ENCODE measurements around the gene CTSE.

CTSE gene

DNA sequence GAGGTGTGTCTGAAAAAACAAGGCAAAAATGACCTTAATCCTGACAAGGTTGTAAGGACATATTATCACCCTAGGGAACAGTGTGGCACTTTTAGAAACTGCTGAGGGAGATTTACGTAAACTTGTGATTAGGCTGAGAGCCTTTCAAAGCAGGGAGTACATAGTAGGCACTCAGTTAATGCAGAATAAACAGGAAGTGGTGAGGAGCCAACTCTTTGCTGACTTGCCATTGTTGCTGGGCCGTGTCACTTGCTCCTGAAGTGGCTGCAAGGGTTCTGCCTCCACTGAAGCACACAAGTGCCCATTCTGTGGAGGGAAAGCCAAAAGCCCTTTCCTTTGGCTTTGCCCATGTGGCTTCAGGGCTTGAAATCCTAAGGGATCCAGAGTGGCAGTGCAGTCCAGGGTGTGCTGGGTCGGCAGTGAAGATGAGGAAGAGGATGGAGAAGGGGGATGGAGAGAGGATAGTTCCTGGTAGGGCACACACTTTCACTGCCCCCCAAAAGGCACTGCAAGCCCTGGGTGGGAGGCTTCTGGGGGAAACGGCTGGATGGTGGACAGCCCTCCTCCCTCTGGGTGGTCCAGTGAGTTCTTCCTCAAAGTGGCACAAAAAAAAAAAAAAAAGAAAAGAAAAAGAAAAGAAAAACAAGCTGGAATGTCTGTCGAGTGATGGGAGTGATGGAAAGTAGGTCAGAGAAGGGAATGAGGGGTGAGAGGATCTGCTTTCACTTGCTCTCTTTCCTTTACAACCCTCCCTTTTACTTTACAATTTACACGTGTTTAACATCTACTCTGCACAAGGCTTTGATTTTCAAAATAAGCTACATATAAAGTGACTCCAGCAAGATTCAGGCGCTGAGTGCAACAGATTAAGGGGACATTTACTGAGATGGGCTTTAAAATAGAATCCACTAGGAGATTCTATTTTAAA, 15.6 kb upstream of the CTSE start:
- no peak for DNase-seq (ENCODE audit: low read depth)
- TF ChIP-seq, protein P1, sequence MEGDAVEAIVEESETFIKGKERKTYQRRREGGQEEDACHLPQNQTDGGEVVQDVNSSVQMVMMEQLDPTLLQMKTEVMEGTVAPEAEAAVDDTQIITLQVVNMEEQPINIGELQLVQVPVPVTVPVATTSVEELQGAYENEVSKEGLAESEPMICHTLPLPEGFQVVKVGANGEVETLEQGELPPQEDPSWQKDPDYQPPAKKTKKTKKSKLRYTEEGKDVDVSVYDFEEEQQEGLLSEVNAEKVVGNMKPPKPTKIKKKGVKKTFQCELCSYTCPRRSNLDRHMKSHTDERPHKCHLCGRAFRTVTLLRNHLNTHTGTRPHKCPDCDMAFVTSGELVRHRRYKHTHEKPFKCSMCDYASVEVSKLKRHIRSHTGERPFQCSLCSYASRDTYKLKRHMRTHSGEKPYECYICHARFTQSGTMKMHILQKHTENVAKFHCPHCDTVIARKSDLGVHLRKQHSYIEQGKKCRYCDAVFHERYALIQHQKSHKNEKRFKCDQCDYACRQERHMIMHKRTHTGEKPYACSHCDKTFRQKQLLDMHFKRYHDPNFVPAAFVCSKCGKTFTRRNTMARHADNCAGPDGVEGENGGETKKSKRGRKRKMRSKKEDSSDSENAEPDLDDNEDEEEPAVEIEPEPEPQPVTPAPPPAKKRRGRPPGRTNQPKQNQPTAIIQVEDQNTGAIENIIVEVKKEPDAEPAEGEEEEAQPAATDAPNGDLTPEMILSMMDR (IDR thresholded peaks at IDR 0.05; ENCODE audit: low read depth, low read length, missing control alignments) = no peak
- H3K4me3 ChIP-seq (ENCODE audit: low read depth, low read length) = no peak overlapping the region

DNA sequence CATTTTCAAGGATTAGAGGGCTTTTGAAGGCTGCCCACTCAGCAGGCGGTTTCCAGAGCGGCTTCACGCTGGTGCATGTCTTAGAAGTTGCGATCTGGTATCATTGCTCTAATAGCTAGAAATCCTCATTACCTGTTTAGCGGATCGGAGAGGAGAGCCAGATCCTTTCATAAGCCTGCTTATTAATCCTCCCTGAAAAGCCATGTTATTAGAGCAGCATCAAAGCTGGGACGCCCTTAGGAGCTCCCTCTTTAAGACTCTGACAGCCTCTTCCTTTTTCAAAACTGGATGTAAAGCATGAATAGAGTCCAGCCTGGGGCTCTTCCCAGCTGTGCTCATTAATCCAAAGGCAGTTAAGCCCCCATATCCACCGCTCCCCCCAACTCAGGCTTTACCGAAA, 13.9 kb upstream of the CTSE start:
- TF ChIP-seq, protein P1 (IDR thresholded peaks at IDR 0.05; ENCODE audit: low read depth, low read length, missing control alignments) = no peak
- H3K4me3 ChIP-seq (ENCODE audit: low read depth, low read length) = no peak overlapping the region

DNA sequence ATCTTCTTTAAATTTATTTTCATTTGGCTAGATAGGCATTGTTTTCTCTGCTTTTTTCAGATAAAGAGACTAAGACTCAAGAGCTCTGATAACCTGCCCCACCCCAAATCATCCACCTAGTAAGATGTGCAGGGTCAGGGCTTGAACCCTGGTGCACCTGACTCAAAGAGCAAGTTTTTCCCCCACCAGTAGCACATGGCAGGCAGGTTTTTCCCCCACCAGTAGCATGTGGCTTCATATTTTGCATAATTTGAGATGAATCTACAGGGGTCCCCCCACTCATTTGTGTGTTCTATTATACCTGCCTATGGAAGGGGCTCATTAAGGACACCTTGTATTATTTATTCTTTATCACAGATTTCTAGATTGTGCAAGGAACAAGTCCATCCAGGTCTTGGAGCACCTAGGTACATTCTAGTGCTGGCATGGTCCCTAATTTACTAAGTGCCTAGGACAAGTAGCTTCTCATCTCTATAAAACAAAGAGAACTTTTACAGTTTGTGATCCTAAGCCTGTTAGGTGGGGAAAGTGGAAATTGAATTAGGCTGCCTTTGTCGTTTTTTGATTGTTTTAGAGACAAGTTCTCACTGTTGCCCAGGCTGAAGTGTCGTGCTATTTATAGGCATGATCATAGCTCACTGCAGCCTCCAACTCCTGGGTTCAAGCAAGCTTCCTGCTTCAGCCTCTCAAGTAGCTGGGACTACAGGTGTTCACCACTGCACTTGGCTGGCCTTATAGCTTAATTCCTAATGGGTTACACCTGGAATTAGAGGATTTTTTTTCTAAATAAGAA, 13.2 kb upstream of the CTSE start:
- TF ChIP-seq, protein P1 (IDR thresholded peaks at IDR 0.05; ENCODE audit: low read depth, low read length, missing control alignments) = no peak
- no peak overlapping the region; the same call in 1 of the 2 replicates for H3K4me3 ChIP-seq (ENCODE audit: low read depth, low read length)
- no peak for DNase-seq (ENCODE audit: low read depth)

More for the DNA sequence above, 13.9 kb upstream of the CTSE start:
- DNase-seq (ENCODE audit: low read depth) = no peak

DNA sequence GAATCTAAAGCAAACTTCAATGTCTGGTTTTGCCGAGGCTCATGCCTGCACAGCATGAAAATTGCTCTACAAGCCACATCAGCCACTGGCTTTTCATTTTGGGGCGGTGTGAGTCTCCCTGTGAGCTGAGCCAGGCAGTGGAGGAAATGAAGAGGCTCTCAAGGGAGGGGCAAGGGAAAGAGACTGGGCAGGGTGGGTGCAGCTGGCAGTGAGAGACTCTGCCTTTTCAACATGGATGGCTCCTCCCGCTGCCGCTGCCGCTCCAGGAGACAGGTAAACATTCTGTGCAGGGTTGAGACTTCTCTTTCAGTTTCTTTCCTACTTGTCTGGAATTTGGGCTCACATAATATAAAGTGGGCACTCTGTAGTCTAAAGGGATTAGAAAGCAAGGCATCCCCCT, 11.3 kb upstream of the CTSE start:
- peak overlapping the region; percentile 54 for H3K4me3 ChIP-seq (ENCODE audit: low read depth, low read length)
- TF ChIP-seq, protein P1 (IDR thresholded peaks at IDR 0.05; ENCODE audit: low read depth, low read length, missing control alignments) = no peak
- DNase-seq (ENCODE audit: low read depth) = no peak

DNA sequence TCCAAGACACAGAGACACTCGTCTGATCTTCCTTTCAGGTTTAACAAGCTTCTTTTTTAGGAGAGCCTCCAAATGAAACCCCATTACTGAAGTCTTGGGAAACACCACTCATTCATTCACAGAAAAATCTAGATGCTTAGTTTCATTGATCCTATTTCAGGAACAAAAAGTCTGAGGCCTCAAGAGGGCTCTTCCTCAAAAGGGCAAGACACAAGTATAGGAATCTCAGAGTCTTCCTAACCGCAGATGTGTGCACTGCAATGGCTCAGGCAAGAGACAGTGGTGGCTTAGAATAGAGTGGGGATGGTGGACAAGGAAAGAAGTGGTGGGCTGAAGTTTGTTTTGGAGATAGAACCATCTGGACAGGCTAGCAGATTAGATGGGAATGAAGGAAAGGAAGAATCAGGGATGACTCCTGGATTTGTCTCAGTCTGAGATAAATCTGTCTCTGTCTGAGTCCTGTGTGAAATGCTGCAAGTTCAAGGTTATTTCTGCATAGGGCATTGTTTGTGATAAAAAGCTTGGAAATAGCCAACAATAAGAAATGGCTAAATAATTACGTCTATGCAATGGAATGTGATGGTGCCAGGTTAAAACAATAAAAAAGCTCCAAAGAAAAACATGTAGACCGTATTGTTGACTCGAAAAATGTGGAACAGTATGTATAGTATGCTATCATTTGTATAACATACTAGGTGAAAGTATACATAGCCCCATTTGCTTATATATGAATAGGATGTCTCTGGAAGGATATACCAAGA, 8.9 kb upstream of the CTSE start:
- DNase-seq (ENCODE audit: low read depth) = no peak
- TF ChIP-seq, protein P1 (IDR thresholded peaks at IDR 0.05; ENCODE audit: low read depth, low read length, missing control alignments) = no peak
- H3K4me3 ChIP-seq (ENCODE audit: low read depth, low read length) = no peak overlapping the region

DNA sequence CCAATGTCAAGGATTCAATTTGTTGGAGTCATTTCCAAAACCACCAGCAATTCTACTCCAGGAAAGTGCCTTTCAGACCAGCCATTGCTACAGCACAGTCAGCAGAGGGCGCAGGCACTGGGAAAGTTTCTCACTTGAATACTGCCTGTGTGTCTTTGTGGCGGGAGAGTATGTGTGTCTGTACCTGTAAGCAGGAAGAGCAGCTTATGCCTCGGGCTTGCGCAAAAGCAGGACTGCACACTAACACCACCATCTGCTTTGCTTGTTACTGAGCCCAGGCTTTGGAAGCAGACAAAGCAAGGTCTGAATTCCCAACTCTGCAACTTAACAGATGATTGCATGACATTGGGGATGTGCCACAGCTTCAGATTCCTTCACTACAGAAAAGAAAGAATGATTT, 7.0 kb upstream of the CTSE start:
- H3K4me3 ChIP-seq (ENCODE audit: low read depth, low read length) = no peak overlapping the region
- peak; percentile 91 for DNase-seq (ENCODE audit: low read depth)
- TF ChIP-seq, protein P1 (IDR thresholded peaks at IDR 0.05; ENCODE audit: low read depth, low read length, missing control alignments) = peak; percentile 93

Data from GM12864 (cell line).